ENCODE results near the gene METTL25. TPM values are rescaled to one million over a fixed set of nuclear protein-coding genes. Genes with fewer than 3 reads are reported as not detected.
A peak's percentile ranks its signal among the peaks of the same experiment; 100 is the strongest.

Gene METTL25
- total RNA-seq, 2 donors from 2014 or later, result 2.6 to 9.6 TPM

GRCh38 chr12:82514880-82515279 lies 156.6 kb downstream of the METTL25 start:
- TF ChIP-seq POLR2A (IDR thresholded peaks at IDR 0.05), result no peak
- no peak for TF ChIP-seq CTCF (IDR thresholded peaks at IDR 0.05)
- H3K4me1 ChIP-seq, result no peaks in the 10 kb centered on the region
- no peaks in the 10 kb centered on the region for H3K36me3 ChIP-seq (replicated peaks in 1 of 2; ENCODE audit: insufficient read depth in 1 of 2, low read depth in 2 of 2)
- H3K27ac ChIP-seq, result no peak overlapping the region
- WGBS, 2 donors, result 70 to 90% methylated on average over 1 of the region's 1 CpG
- ATAC-seq (no peak), DNase-seq (no peak)
- H3K4me3 ChIP-seq, result no peak overlapping the region
- no peaks in the 10 kb centered on the region for H3K27me3 ChIP-seq
- intact Hi-C loops (cut with DNase I), result no loop called here
- no peaks in the 10 kb centered on the region for H3K9me3 ChIP-seq

DNA sequence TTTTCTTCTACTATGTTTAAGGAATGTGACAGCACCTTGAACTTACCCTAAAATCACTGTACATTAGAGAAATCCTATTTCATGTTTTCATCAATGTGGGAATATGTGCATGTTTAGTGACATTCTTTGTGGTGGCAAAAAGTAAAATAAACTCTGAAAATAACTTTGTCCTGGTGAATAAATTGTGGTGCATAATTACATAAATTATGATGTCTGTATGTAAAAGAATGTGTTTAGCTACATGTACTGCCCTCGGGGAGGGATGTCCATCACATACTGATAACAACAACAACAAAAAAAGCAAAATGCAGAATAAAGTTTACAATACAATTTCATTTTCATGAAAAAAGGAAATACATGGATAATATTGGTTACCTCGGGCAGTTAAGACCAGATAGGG lies 157.3 kb downstream of the METTL25 start:
- Histone ChIP-seq H3K9me3 (no peaks in the 10 kb centered on the region), H3K4me1 (no peaks in the 10 kb centered on the region), H3K4me3 (no peak overlapping the region), H3K27ac (no peak overlapping the region), H3K36me3 (replicated peaks in 1 of 2; ENCODE audit: insufficient read depth in 1 of 2, low read depth in 2 of 2) (no peaks in the 10 kb centered on the region), H3K27me3 (no peaks in the 10 kb centered on the region)
- no peak for DNase-seq
- no peak for ATAC-seq
- intact Hi-C loops (cut with DNase I), result no loop called here
- WGBS, 2 donors, result 82 to 92% methylated on average over 2 of the region's 2 CpGs
- no peak for TF ChIP-seq CTCF (IDR thresholded peaks at IDR 0.05)
- TF ChIP-seq POLR2A (IDR thresholded peaks at IDR 0.05), result no peak

DNA sequence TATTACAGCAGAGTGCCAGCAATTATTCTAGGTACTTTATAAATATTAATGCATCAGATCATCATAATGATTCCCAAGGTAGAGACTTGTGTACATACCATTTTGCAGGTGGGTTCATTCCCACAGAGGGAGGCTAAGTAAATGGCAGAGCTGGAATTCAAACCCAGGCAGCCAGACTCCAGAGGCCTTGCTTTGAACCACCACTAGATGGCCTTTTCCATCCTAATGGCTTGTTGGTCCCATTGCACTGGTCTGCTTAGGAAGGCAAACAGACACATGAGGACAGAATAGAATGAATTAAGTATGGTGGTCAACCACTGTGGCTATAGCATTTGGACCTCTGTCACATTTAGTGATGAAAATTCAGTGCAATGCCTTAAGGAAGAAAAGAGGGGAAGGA lies 158.7 kb downstream of the METTL25 start:
- TF ChIP-seq CTCF (IDR thresholded peaks at IDR 0.05), result peak in 3 of 7 experiments; percentile 13 to 18 (median 14)
- TF ChIP-seq POLR2A (IDR thresholded peaks at IDR 0.05), result no peak
- Histone ChIP-seq H3K4me1 (peaks cover 5% of the 10 kb centered on the region), H3K27me3 (no peaks in the 10 kb centered on the region), H3K4me3 (no peak overlapping the region), H3K36me3 (replicated peaks in 1 of 2; ENCODE audit: insufficient read depth in 1 of 2, low read depth in 2 of 2) (no peaks in the 10 kb centered on the region), H3K27ac (no peak overlapping the region), H3K9me3 (no peaks in the 10 kb centered on the region)
- no peak for ATAC-seq
- intact Hi-C loops (cut with DNase I), result no loop called here
- peak; percentile 4 to 27 (median 12) for DNase-seq

GRCh38 chr12:82517808-82518207 lies 159.5 kb downstream of the METTL25 start:
- Histone ChIP-seq H3K4me3 (no peak overlapping the region), H3K9me3 (no peaks in the 10 kb centered on the region), H3K27me3 (no peaks in the 10 kb centered on the region), H3K27ac (no peak overlapping the region), H3K4me1 (peaks cover 13% of the 10 kb centered on the region), H3K36me3 (replicated peaks in 1 of 2; ENCODE audit: insufficient read depth in 1 of 2, low read depth in 2 of 2) (no peaks in the 10 kb centered on the region)
- intact Hi-C loops (cut with DNase I), result no loop called here
- 81 to 88% methylated on average over 5 of the region's 5 CpGs for WGBS, 2 donors
- DNase-seq, result no peak
- no peak for ATAC-seq
- no peak for TF ChIP-seq POLR2A (IDR thresholded peaks at IDR 0.05)
- no peak for TF ChIP-seq CTCF (IDR thresholded peaks at IDR 0.05)

GRCh38 chr12:82519510-82519909 lies 161.2 kb downstream of the METTL25 start:
- H3K9me3 ChIP-seq, result no peaks in the 10 kb centered on the region

More at GRCh38 chr12:82519510-82519909, 161.2 kb downstream of the METTL25 start:
- no peak for ATAC-seq
- no peaks in the 10 kb centered on the region for H3K27me3 ChIP-seq
- H3K36me3 ChIP-seq (replicated peaks in 1 of 2; ENCODE audit: insufficient read depth in 1 of 2, low read depth in 2 of 2), result no peaks in the 10 kb centered on the region
- DNase-seq, result no peak
- intact Hi-C loops (cut with DNase I), result no loop called here
- H3K4me3 ChIP-seq, result no peak overlapping the region
- TF ChIP-seq POLR2A (IDR thresholded peaks at IDR 0.05) (no peak), CTCF (IDR thresholded peaks at IDR 0.05) (no peak)
- peaks cover 30% of the 10 kb centered on the region for H3K4me1 ChIP-seq
- no peak overlapping the region for H3K27ac ChIP-seq
